CD4-positive, alpha-beta T cell (primary cell): ENCODE data around the gene ZNF75A. TPM values are rescaled to one million over a fixed set of nuclear protein-coding genes. Genes with fewer than 3 reads are reported as not detected.

Experiments
- ATAC-seq: fragments of 200-7000 bp; cut with Tn5 transposase; one replicate; pipeline ENCODE4 v1.10.0; 2022; ENCODE audit warnings: mild to moderate bottlenecking; ENCODE audit not compliant: poor library complexity
- CTCF ChIA-PET: fragments of 350-600 bp; sonication (Branson Sonifier 250); formaldehyde crosslinking; loops from one replicate; lab custom pipeline; 2021; ENCODE audit warnings: antibody characterized with exemption, inconsistent platforms; lab: Charles Lee
- POLR2A ChIA-PET: fragments of 350-600 bp; sonication (Branson Sonifier 250); formaldehyde crosslinking; loops from one replicate; lab custom pipeline; 2021; ENCODE audit warnings: antibody characterized with exemption, inconsistent platforms; lab: Charles Lee
- DNase-seq, 14 experiments: peaks; one replicate each; pipeline ENCODE4 v3.0.0-alpha.2; 2013 to 2020; ENCODE audit warnings: mixed read lengths in 2 of 14
- H3K27ac ChIP-seq, 2 donors: one replicate each; pipeline versions ENCODE4 v1.5.1 to v1.7.0; 2013; ENCODE audit warnings: low read length in 2 of 2, low read depth in 1 of 2, mild to moderate bottlenecking in 1 of 2
- H3K27me3 ChIP-seq, 2 experiments: 1 replicate in 1 of 2; 2 replicates in 1 of 2; pipeline versions ENCODE4 v1.6.1 to v1.7.0; 2013; ENCODE audit warnings: low read length in 2 of 2, control low read depth in 1 of 2, mild to moderate bottlenecking in 1 of 2, moderate library complexity in 1 of 2; ENCODE audit not compliant: insufficient read depth in 2 of 2, control insufficient read depth in 1 of 2
- H3K36me3 ChIP-seq: one replicate; pipeline ENCODE4 v1.6.1; 2013; ENCODE audit warnings: low read length, control low read depth; ENCODE audit not compliant: insufficient read depth
- H3K4me1 ChIP-seq: one replicate; pipeline ENCODE4 v1.6.1; 2013; ENCODE audit warnings: low read length, control low read depth; ENCODE audit not compliant: insufficient read depth
- H3K4me3 ChIP-seq: one replicate; pipeline ENCODE4 v1.5.1; 2013; ENCODE audit warnings: mild to moderate bottlenecking, low read length, moderate library complexity
- H3K9me3 ChIP-seq, 2 experiments: 1 replicate in 1 of 2; 2 replicates in 1 of 2; pipeline versions ENCODE4 v1.6.1 to v1.7.0; 2013; ENCODE audit warnings: low read length in 2 of 2, mild to moderate bottlenecking in 2 of 2, control low read depth in 1 of 2, moderate library complexity in 1 of 2; ENCODE audit not compliant: control insufficient read depth in 1 of 2, insufficient read depth in 1 of 2
- H3K27ac Mint-ChIP-seq: one replicate; pipeline ENCODE4 v1.8.0; 2020; ENCODE audit warnings: mixed read lengths
- H3K27me3 Mint-ChIP-seq: one replicate; pipeline ENCODE4 v1.8.0; 2021; ENCODE audit warnings: mixed read lengths
- H3K36me3 Mint-ChIP-seq: one replicate; pipeline ENCODE4 v1.8.0; 2021; ENCODE audit warnings: low read depth, mixed read lengths
- H3K4me1 Mint-ChIP-seq: one replicate; pipeline ENCODE4 v1.8.0; 2021; ENCODE audit warnings: low read depth, mixed read lengths
- H3K4me3 Mint-ChIP-seq: one replicate; pipeline ENCODE4 v1.8.0; 2020; ENCODE audit warnings: mild to moderate bottlenecking, mixed read lengths
- H3K9me3 Mint-ChIP-seq: one replicate; pipeline ENCODE4 v1.8.0; 2020; ENCODE audit warnings: mixed read lengths
- intact Hi-C, 2 experiments: fragments of 100-400 bp; cut with DNase I in 1 of 2; cut with micrococcal nuclease in 1 of 2; formaldehyde crosslinking; loops; one replicate each; pipeline versions ENCODE4 v1.15.1 to v1.9.0; 2023 to 2025; cut with DNase I, micrococcal nuclease
- total RNA-seq, 174 experiments: library from RNA in 2 of 174; stranded (reverse) in 2 of 174; gene quantifications; one replicate each; pipeline ENCODE4 v1.2.3 and lab custom pipeline; 2021 to 2026
- TF ChIP-seq, protein P1 (sequence below): fragments of 200-600 bp; IDR thresholded peaks from one replicate; pipeline ENCODE4 v1.8.0; 2022; ENCODE audit warnings: antibody characterized with exemption, mild to moderate bottlenecking

The ZNF75A gene
- total RNA-seq, 2 experiments from 2014 or later = 41.7 to 42.2 TPM

DNA sequence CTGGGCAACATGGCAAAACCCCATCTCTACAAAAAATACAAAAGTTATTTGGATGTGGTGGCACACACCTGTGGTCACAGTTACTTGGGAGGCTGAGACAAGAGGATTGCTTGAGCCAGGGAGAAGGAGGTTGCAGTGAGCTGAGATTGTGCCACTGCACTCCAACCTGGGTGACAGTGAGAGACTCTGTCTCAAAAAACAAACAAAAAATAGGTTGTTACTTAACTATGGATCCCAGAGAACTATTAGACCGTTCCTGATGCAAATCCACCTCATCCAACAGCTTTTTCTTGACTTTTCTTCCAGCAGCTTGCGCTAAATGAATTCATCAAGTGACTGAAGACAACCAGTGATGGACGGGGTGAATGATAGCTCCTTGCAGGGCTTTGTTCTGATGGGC is 50.3 kb downstream of the ZNF75A start, which contains the start of gene OR2C1:
Gene OR2C1, plus strand, starts transcription at position 301 of the 400 bp plus-strand sequence. Its CDS starts 52 bp downstream, at position 353.
- intact Hi-C loops = loop anchor here in 1 of 2 experiments (10.0 kb wide), 1 partner anchor 1481 kb away; the partner anchor contains the start of gene MEIOB
- DNase-seq (no peak), ATAC-seq (no peak)
- Histone ChIP-seq H3K4me3 (no peak within 1 kb of the TSS), H3K27ac (no peak within 1 kb of the TSS), H3K36me3 (no peaks in the 10 kb centered on the region), H3K27me3 (peaks cover 5 to 6% of the 10 kb centered on the region in 2 experiments), H3K9me3 (peaks cover 4 to 28% of the 10 kb centered on the region in 2 experiments), H3K4me1 (peaks cover 6% of the 10 kb centered on the region)
- POLR2A ChIA-PET = no interaction called here
- Mint-ChIP-seq H3K4me1 (peaks cover 6% of the 10 kb centered on the region), H3K4me3 (no peak within 1 kb of the TSS), H3K9me3 (peaks cover 7% of the 10 kb centered on the region), H3K27ac (no peak within 1 kb of the TSS), H3K36me3 (peaks cover 8% of the 10 kb centered on the region), H3K27me3 (peaks cover 13% of the 10 kb centered on the region)
- TF ChIP-seq, protein P1, sequence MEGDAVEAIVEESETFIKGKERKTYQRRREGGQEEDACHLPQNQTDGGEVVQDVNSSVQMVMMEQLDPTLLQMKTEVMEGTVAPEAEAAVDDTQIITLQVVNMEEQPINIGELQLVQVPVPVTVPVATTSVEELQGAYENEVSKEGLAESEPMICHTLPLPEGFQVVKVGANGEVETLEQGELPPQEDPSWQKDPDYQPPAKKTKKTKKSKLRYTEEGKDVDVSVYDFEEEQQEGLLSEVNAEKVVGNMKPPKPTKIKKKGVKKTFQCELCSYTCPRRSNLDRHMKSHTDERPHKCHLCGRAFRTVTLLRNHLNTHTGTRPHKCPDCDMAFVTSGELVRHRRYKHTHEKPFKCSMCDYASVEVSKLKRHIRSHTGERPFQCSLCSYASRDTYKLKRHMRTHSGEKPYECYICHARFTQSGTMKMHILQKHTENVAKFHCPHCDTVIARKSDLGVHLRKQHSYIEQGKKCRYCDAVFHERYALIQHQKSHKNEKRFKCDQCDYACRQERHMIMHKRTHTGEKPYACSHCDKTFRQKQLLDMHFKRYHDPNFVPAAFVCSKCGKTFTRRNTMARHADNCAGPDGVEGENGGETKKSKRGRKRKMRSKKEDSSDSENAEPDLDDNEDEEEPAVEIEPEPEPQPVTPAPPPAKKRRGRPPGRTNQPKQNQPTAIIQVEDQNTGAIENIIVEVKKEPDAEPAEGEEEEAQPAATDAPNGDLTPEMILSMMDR = no peak
- CTCF ChIA-PET = no interaction called here

DNA sequence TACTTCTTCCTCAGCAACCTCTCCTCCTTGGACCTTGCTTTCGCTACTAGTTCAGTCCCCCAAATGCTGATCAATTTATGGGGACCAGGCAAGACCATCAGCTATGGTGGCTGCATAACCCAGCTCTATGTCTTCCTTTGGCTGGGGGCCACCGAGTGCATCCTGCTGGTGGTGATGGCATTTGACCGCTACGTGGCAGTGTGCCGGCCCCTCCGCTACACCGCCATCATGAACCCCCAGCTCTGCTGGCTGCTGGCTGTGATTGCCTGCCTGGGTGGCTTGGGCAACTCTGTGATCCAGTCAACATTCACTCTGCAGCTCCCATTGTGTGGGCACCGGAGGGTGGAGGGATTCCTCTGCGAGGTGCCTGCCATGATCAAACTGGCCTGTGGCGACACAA is 50.8 kb downstream of the ZNF75A start:
- no peak overlapping the region for H3K4me3 Mint-ChIP-seq
- peaks cover 17% of the 10 kb centered on the region for H3K27me3 Mint-ChIP-seq
- H3K4me1 Mint-ChIP-seq = peaks cover 6% of the 10 kb centered on the region
- intact Hi-C loops = loop anchor here in 1 of 2 experiments (10.0 kb wide), 1 partner anchor 1481 kb away; the partner anchor contains the start of gene MEIOB
- POLR2A ChIA-PET = no interaction called here
- TF ChIP-seq, protein P1 = no peak
- H3K27ac ChIP-seq = no peak overlapping the region
- no peaks in the 10 kb centered on the region for H3K36me3 ChIP-seq
- peaks cover 8% of the 10 kb centered on the region for H3K36me3 Mint-ChIP-seq
- H3K27me3 ChIP-seq = peaks cover 8 to 9% of the 10 kb centered on the region in 2 experiments
- H3K27ac Mint-ChIP-seq = no peak overlapping the region
- CTCF ChIA-PET = no interaction called here
- peaks cover 7% of the 10 kb centered on the region for H3K9me3 Mint-ChIP-seq
- peaks cover 6% of the 10 kb centered on the region for H3K4me1 ChIP-seq
- peaks cover 4 to 28% of the 10 kb centered on the region in 2 experiments for H3K9me3 ChIP-seq
- DNase-seq = no peak
- H3K4me3 ChIP-seq = no peak overlapping the region
- ATAC-seq = no peak

DNA sequence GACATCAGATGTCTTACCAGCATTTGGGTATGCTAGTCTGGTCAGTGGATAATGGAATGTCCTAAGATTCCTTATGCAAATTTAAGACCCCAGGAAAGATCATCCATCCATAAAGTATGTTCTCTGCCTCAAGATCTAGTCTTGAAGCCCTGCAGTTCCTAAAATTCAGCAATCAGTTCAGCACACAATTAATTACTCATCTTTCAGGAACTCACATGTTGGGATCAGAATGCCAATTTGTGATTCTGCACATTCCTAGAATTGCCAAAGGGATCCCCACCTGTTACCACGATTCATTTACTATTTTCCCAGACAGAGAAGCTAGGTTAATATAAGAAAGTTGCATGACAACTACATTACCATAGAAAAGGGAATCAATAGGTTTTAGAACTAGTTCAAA is 53.6 kb downstream of the ZNF75A start:
- H3K27me3 Mint-ChIP-seq = peaks cover 35% of the 10 kb centered on the region
- no peak overlapping the region for H3K4me3 Mint-ChIP-seq
- H3K4me1 Mint-ChIP-seq = peaks cover 6% of the 10 kb centered on the region
- no peak overlapping the region for H3K27ac Mint-ChIP-seq
- no peak overlapping the region for H3K4me3 ChIP-seq
- H3K9me3 ChIP-seq = peaks cover 4 to 21% of the 10 kb centered on the region in 2 experiments
- TF ChIP-seq, protein P1 = no peak
- H3K4me1 ChIP-seq = peaks cover 1% of the 10 kb centered on the region
- ChIA-PET CTCF (no interaction called here), POLR2A (no interaction called here)
- ATAC-seq (no peak), DNase-seq (no peak)
- intact Hi-C loops = loop anchor here in 1 of 2 experiments (10.0 kb wide), 1 partner anchor 1484 kb away; the partner anchor contains the start of gene MEIOB
- peaks cover 18% of the 10 kb centered on the region for H3K36me3 Mint-ChIP-seq
- H3K36me3 ChIP-seq = no peaks in the 10 kb centered on the region
- no peak overlapping the region for H3K27ac ChIP-seq
- peaks cover 10 to 13% of the 10 kb centered on the region in 2 experiments for H3K27me3 ChIP-seq
- H3K9me3 Mint-ChIP-seq = peaks cover 14% of the 10 kb centered on the region
